ENCODE data around the gene STAT3. TPM values are rescaled to one million over a fixed set of nuclear protein-coding genes. Genes with fewer than 3 reads are reported as not detected.
"Not testable (repeated sequence)": the region's sequence is repeated elsewhere in the genome, so short reads cannot be mapped to it uniquely, and the experiment has no call there.

The STAT3 gene
- polyA plus RNA-seq, 2 of the 4 experiments (the other 2 are of a cell fraction) = 72.8 to 97.8 TPM

DNA sequence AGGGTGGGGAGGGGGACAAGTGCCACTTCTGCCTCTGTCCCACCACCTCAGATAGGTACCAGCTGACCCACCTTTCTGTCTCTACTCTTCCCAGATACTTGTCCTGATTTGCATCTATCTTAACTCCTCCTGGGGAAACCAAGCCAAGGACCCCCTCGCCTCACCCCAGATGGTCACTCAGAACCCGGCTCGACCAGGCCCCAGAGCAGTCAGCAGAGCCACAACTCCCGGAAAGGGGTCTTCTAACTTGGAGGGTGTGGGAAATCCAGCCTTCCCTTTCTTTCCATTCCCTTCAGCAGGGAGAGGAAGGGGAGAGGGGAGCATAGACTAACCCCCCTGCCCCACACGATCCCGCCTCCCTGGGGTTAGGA is 32.9 kb upstream of the STAT3 start:
- Histone ChIP-seq H3K27ac (peak overlapping the region; percentile 93 to 95), H3K9me3 (no peaks in the 10 kb centered on the region), H3K4me1 (peaks cover 45% of the 10 kb centered on the region), H3K4me3 (peak overlapping the region; percentile 93), H3K4me2 (peak overlapping the region; percentile 92)
- no peak for DNase-seq (ENCODE audit: low read depth in 1 of 2, low spot score in 1 of 2)
- WGBS (ENCODE audit: missing lambda C conversion rate) = 21% methylated on average over 6 of the region's 6 CpGs
- no peak for ATAC-seq
- ChIA-PET POLR2A (interaction anchor here (2.3 kb wide), 1 partner anchor 12 kb away, joined by 13 read pairs; no protein-coding TSS in a partner anchor), CTCF (interaction anchor here (0.7 to 8.5 kb wide), 14 partner anchors 8 to 207 kb away, joined by 3 to 180 read pairs (median 6); partner anchors contain the start of gene STAT3)
- FAIRE-seq = no peak
- TF ChIP-seq POLR2AphosphoS2 (conservative IDR thresholded peaks at IDR 0.05; ENCODE audit: low read length) = no peak
- no peak for TF ChIP-seq HOXB13 (CRISPR knock-in tag; IDR thresholded peaks at IDR 0.05; ENCODE audit: low read depth)
- no peak for TF ChIP-seq CBX2 (IDR thresholded peaks at IDR 0.05; ENCODE audit: borderline replicate concordance, low read depth)
- TF ChIP-seq SREBF2 (IDR thresholded peaks at IDR 0.05) = no peak
- TF ChIP-seq ATOH8 (CRISPR knock-in tag; IDR thresholded peaks at IDR 0.05; ENCODE audit: low read depth) = no peak
- TF ChIP-seq CHD2 (IDR thresholded peaks at IDR 0.05; ENCODE audit: low read length, partially characterized antibody) = no peak
- no peak for TF ChIP-seq NFE2L2 (conservative IDR thresholded peaks at IDR 0.05; ENCODE audit: low read length)
- TF ChIP-seq SMC3 (IDR thresholded peaks at IDR 0.05) = no peak
- no peak for TF ChIP-seq ZNF302 (CRISPR knock-in tag; IDR thresholded peaks at IDR 0.05)
- TF ChIP-seq PBX3 (IDR thresholded peaks at IDR 0.05) = no peak
- TF ChIP-seq RAD21 (conservative IDR thresholded peaks at IDR 0.05 in 1 of 2, IDR thresholded peaks at IDR 0.05 in 1 of 2) = no peak
- no peak for TF ChIP-seq RCOR1 (IDR thresholded peaks at IDR 0.05; ENCODE audit: low read depth, low read length)
- TF ChIP-seq, protein P1, sequence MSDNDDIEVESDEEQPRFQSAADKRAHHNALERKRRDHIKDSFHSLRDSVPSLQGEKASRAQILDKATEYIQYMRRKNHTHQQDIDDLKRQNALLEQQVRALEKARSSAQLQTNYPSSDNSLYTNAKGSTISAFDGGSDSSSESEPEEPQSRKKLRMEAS (IDR thresholded peaks at IDR 0.05) = no peak
- TF ChIP-seq BCL3 (IDR thresholded peaks at IDR 0.05) = no peak
- TF ChIP-seq ZSCAN20 (CRISPR knock-in tag; IDR thresholded peaks at IDR 0.05) = no peak

GRCh38 chr17:42417981-42418380 is 29.7 kb upstream of the STAT3 start:
- CTCF ChIA-PET = interaction anchor here (0.6 to 8.5 kb wide), 5 partner anchors 12 to 393 kb away, joined by 3 to 180 read pairs (median 4); no protein-coding TSS in a partner anchor
- WGBS (ENCODE audit: missing lambda C conversion rate) = 98% methylated on average over 5 of the region's 5 CpGs
- H3K4me3 ChIP-seq; H3K27ac ChIP-seq; FAIRE-seq; H3K4me2 ChIP-seq; POLR2A ChIA-PET; DNase-seq (ENCODE audit: low read depth in 1 of 2, low spot score in 1 of 2); H3K9me3 ChIP-seq; ATAC-seq: not testable (repeated sequence)
- H3K4me1 ChIP-seq = peaks cover 51% of the 10 kb centered on the region

DNA sequence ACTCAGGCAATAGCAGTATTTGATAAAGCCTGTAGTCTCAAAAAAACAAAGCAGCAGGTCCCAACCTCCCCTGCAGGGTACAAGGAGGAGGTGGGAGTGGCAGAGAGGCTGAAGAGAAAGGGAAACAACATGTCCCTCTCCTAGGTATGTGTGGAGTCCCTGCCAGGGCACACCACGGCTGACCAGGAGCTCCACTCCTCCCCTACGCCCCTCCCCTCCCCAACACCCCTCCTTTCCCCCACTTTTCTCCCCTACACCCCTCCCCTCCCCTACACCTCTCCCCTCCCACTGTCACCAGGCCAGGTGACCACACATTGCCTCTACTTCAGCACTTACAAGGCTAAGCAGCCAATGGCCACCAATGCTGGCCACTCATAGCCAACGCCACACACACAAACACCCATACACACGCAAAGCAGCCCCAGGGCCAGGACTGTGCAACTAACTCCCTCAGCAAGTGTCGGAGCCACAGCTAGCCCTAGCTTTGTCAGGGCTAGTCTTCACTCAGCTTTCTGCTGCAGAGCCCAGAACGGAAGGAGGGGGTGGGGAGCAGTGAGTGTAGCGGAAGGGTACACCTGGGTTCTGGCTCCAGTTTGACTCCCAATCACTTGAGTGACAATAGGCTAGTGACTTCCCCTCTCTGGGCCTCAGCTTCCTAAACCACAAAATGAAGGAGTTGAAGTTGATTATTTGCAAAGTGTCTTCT is 26.6 kb upstream of the STAT3 start:
- WGBS (ENCODE audit: missing lambda C conversion rate) = 91% methylated on average over 7 of the region's 7 CpGs
- peak overlapping the region in 1 of 2 experiments; percentile 40; a peak in 2 of 6 replicates for H3K27ac ChIP-seq
- ChIA-PET CTCF (interaction anchor here (0.8 to 33.2 kb wide), 9 partner anchors 9 to 112 kb away, joined by 3 to 1360 read pairs (median 7); partner anchors contain the start of gene STAT3), POLR2A (interaction anchor here (0.7 to 2.7 kb wide), 2 partner anchors 8 to 12 kb away, joined by 5 to 32 read pairs; partner anchors contain the start of gene CAVIN1)
- ATAC-seq (no peak; a peak in 1 of 6 replicates), DNase-seq (ENCODE audit: low read depth in 1 of 2, low spot score in 1 of 2) (no peak), FAIRE-seq (no peak)
- no peak overlapping the region for H3K4me2 ChIP-seq
- H3K4me1 ChIP-seq = peaks cover 62% of the 10 kb centered on the region
- TF ChIP-seq HOXA7 (CRISPR knock-in tag; IDR thresholded peaks at IDR 0.05) = no peak
- TF ChIP-seq, protein P2, sequence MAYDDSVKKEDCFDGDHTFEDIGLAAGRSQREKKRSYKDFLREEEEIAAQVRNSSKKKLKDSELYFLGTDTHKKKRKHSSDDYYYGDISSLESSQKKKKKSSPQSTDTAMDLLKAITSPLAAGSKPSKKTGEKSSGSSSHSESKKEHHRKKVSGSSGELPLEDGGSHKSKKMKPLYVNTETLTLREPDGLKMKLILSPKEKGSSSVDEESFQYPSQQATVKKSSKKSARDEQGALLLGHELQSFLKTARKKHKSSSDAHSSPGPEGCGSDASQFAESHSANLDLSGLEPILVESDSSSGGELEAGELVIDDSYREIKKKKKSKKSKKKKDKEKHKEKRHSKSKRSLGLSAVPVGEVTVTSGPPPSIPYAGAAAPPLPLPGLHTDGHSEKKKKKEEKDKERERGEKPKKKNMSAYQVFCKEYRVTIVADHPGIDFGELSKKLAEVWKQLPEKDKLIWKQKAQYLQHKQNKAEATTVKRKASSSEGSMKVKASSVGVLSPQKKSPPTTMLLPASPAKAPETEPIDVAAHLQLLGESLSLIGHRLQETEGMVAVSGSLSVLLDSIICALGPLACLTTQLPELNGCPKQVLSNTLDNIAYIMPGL (CRISPR knock-in tag; IDR thresholded peaks at IDR 0.05; ENCODE audit: borderline replicate concordance) = no peak
- no peak for TF ChIP-seq JUNB (IDR thresholded peaks at IDR 0.05)
- no peak for TF ChIP-seq ZNF302 (CRISPR knock-in tag; IDR thresholded peaks at IDR 0.05)
- TF ChIP-seq TP53 (CRISPR knock-in tag; IDR thresholded peaks at IDR 0.05) = no peak
- no peak for TF ChIP-seq ZSCAN20 (CRISPR knock-in tag; IDR thresholded peaks at IDR 0.05)
- H3K9me3 ChIP-seq = no peaks in the 10 kb centered on the region
- no peak overlapping the region for H3K4me3 ChIP-seq
